HG03571 (cell line): Measurements from ENCODE around the gene OTP.
A peak's percentile ranks its signal among the peaks of the same experiment; 100 is the strongest.

Experiments
- ATAC-seq: cut with Tn5 transposase; IDR thresholded peaks from one replicate; pipeline ENCODE4 v1.9.1; 2021; ENCODE audit not compliant: unreplicated experiment

The OTP gene

GRCh38 chr5:77640589-77641396 is 2.3 kb upstream of the OTP start:
- ATAC-seq = no peak

- ATAC-seq = no peak
Measured at GRCh38 chr5:77638763-77639671, 504 bp upstream of the OTP start.

GRCh38 chr5:77637170-77637997 is 1.1 kb downstream of the OTP start:
- no peak for ATAC-seq

- no peak for ATAC-seq
Measured at GRCh38 chr5:77636641-77637169, 1.8 kb downstream of the OTP start.

GRCh38 chr5:77635917-77636640 is 2.4 kb downstream of the OTP start:
- ATAC-seq = no peak

- ATAC-seq = no peak
Measured at GRCh38 chr5:77635067-77635916, 3.2 kb downstream of the OTP start.

GRCh38 chr5:77633709-77634108 is 4.8 kb downstream of the OTP start:
- no peak for ATAC-seq

- no peak for ATAC-seq
Measured at GRCh38 chr5:77633207-77633675, 5.3 kb downstream of the OTP start.

GRCh38 chr5:77632526-77633206 is 5.8 kb downstream of the OTP start:
- ATAC-seq = no peak

- ATAC-seq = peak; percentile 82
Measured at GRCh38 chr5:77630114-77630680, 8.3 kb downstream of the OTP start.

- no peak for ATAC-seq
Measured at GRCh38 chr5:77629509-77630113, 8.9 kb downstream of the OTP start.

GRCh38 chr5:77628840-77629508 is 9.5 kb downstream of the OTP start:
- ATAC-seq = no peak

GRCh38 chr5:77627869-77628674 is 10.4 kb downstream of the OTP start:
- no peak for ATAC-seq

- ATAC-seq = no peak
Measured at GRCh38 chr5:77623203-77623740, 15.2 kb downstream of the OTP start.

GRCh38 chr5:77621440-77621839 is 17.1 kb downstream of the OTP start:
- ATAC-seq = no peak

GRCh38 chr5:77620405-77620804 is 18.1 kb downstream of the OTP start:
- ATAC-seq = no peak
